Measurements from ENCODE around the gene KRT4. TPM values are rescaled to one million over a fixed set of nuclear protein-coding genes. Genes with fewer than 3 reads are reported as not detected.

Gene KRT4
- total RNA-seq, 1 experiment from 2014 or later: not detected

- Histone ChIP-seq H3K56ac (ENCODE audit: insufficient read length, low read depth, low read length) (no peak overlapping the region), H4K91ac (ENCODE audit: insufficient read length, low read depth, low read length) (no peak overlapping the region), H3K27me3 (ENCODE audit: insufficient read depth, low read length) (no peaks in the 10 kb centered on the region), H4K20me1 (ENCODE audit: control insufficient read depth, insufficient read depth, insufficient read length) (peaks cover 3% of the 10 kb centered on the region), H2BK120ac (ENCODE audit: low read depth, low read length, poor library complexity, severe bottlenecking) (no peak overlapping the region), H3K4me2 (ENCODE audit: insufficient read depth, insufficient read length, low read length) (no peak overlapping the region), H3K9me3 (ENCODE audit: control insufficient read depth, low read depth, low read length) (no peaks in the 10 kb centered on the region), H3K79me2 (ENCODE audit: insufficient read depth, low read length) (no peaks in the 10 kb centered on the region), H3K4ac (ENCODE audit: low read depth, low read length) (no peak overlapping the region), H3K79me1 (ENCODE audit: insufficient read depth, low read depth, low read length, poor library complexity, severe bottlenecking) (no peaks in the 10 kb centered on the region), H3K14ac (ENCODE audit: insufficient read depth, low read length) (no peak overlapping the region), H2AK5ac (ENCODE audit: insufficient read length, low read length) (no peak overlapping the region), H3K23ac (ENCODE audit: insufficient read length, low read depth, low read length) (no peak overlapping the region), H2BK5ac (ENCODE audit: insufficient read length, low read length) (no peak overlapping the region), H3K23me2 (ENCODE audit: insufficient read length, low read depth, low read length, poor library complexity, severe bottlenecking) (no peaks in the 10 kb centered on the region), H3K18ac (ENCODE audit: insufficient read length, low read depth, low read length) (no peak overlapping the region), H3K9ac (ENCODE audit: extremely low read depth, insufficient read length, low read length) (no peak overlapping the region), H3T11ph (ENCODE audit: low read length) (no peak overlapping the region), H3K4me1 (ENCODE audit: insufficient read depth, low read length) (peaks cover 8% of the 10 kb centered on the region; the same call in 1 of the 2 replicates), H2BK20ac (ENCODE audit: low read depth, low read length, poor library complexity, severe bottlenecking) (no peak overlapping the region), H2BK15ac (ENCODE audit: low read depth, low read length) (no peak overlapping the region), H3K27ac (ENCODE audit: insufficient read length, low read depth, low read length) (no peak overlapping the region), H2BK12ac (ENCODE audit: insufficient read length, low read depth, low read length) (no peak overlapping the region), H2AFZ (ENCODE audit: low read length) (no peak overlapping the region), H4K5ac (ENCODE audit: insufficient read length, low read depth, low read length) (no peak overlapping the region), H4K8ac (replicated peaks; ENCODE audit: insufficient read length, low read depth, low read length) (no peak overlapping the region)
- H3K27ac Mint-ChIP-seq: no peak overlapping the region
- WGBS (ENCODE audit: extremely low coverage, insufficient read length, low lambda C conversion rate): no CpG with 5 or more reads among the region's 3 CpGs
- no peak overlapping the region for H3K4me3 Mint-ChIP-seq
- peaks cover 18 to 26% of the 10 kb centered on the region in 2 experiments for H3K4me1 Mint-ChIP-seq
- H3K9me3 Mint-ChIP-seq: no peaks in the 10 kb centered on the region
- peaks cover 2% of the 10 kb centered on the region for H3K27me3 Mint-ChIP-seq (ENCODE audit: low read depth)
- no peak for TF ChIP-seq CTCF (conservative IDR thresholded peaks at IDR 0.05)
- DNase-seq: no peak
- H3K36me3 Mint-ChIP-seq (ENCODE audit: insufficient read depth in 1 of 3, low read depth in 3 of 3): no peaks in the 10 kb centered on the region
Measured at GRCh38 chr12:52796429-52796794, 17.5 kb downstream of the KRT4 start.

Data from H9 (cell line).